Stimulated activated CD8-positive, alpha-beta memory T cell treated with anti-CD3 and anti-CD28 coated beads, Interleukin-7, amount 100 ng/mL, for 48 hours (primary cell): ENCODE results near the gene ZNF658.
"Not testable (repeated sequence)": the region's sequence is repeated elsewhere in the genome, so short reads cannot be mapped to it uniquely, and the experiment has no call there.

Experiments
- DNase-seq, 2 donors: peaks; one replicate each; pipeline ENCODE4 v3.0.0-alpha.2; 2020; ENCODE audit warnings: low read depth in 1 of 2; ENCODE audit errors: extremely low read depth in 1 of 2

Gene ZNF658

GRCh38 chr9:66900490-66901131, at the start of gene ZNF658:
Gene ZNF658, plus strand, starts transcription at chr9:66900725. Its CDS starts 2,837 bp downstream, at chr9:66903562.
- peak; percentile 45 to 59 for DNase-seq

- DNase-seq: not testable (repeated sequence)
Measured at GRCh38 chr9:66861732-66862131, 38.8 kb upstream of the ZNF658 start.

GRCh38 chr9:66868660-66869059, 31.9 kb upstream of the ZNF658 start:
- not testable (repeated sequence) for DNase-seq

- DNase-seq: not testable (repeated sequence)
Measured at GRCh38 chr9:66880605-66881004, 19.9 kb upstream of the ZNF658 start.

- DNase-seq: not testable (repeated sequence)
Measured at GRCh38 chr9:66881847-66882246, 18.7 kb upstream of the ZNF658 start.

GRCh38 chr9:66890334-66890733, 10.2 kb upstream of the ZNF658 start:
- not testable (repeated sequence) for DNase-seq

GRCh38 chr9:66901141-66901540, 616 bp downstream of the ZNF658 start:
- not testable (repeated sequence) for DNase-seq

GRCh38 chr9:66909560-66909959, 9.0 kb downstream of the ZNF658 start:
- not testable (repeated sequence) for DNase-seq

- DNase-seq: not testable (repeated sequence)
Measured at GRCh38 chr9:66920072-66920471, 19.5 kb downstream of the ZNF658 start.

- DNase-seq: not testable (repeated sequence)
Measured at GRCh38 chr9:66936194-66936870, 35.8 kb downstream of the ZNF658 start.

GRCh38 chr9:66937662-66938061, 37.1 kb downstream of the ZNF658 start:
- DNase-seq: not testable (repeated sequence)

GRCh38 chr9:66938322-66938721, 37.8 kb downstream of the ZNF658 start:
- DNase-seq: not testable (repeated sequence)

- DNase-seq: not testable (repeated sequence)
Measured at GRCh38 chr9:66939878-66940830, 39.6 kb downstream of the ZNF658 start.

GRCh38 chr9:66942400-66943155, 42.1 kb downstream of the ZNF658 start:
- not testable (repeated sequence) for DNase-seq

- not testable (repeated sequence) for DNase-seq
Measured at GRCh38 chr9:66952576-66952975, 52.1 kb downstream of the ZNF658 start.
